Adrenal gland (tissue), 5 donors: Measurements from ENCODE around the gene MTRF1L.

ENCODE experiments used
- CTCF ChIP-seq, 6 experiments: fragments of 450-650 bp in 4 of 6; fragments of 200-600 bp in 2 of 6; sonication (generic) in 1 of 6; IDR thresholded peaks; 1 replicate in 5 of 6; 2 replicates in 1 of 6; pipeline versions ENCODE4 v1.5.1 to v1.8.0; 2016 to 2021; ENCODE audit warnings: antibody characterized with exemption in 6 of 6, mild to moderate bottlenecking in 2 of 6, moderate library complexity in 1 of 6
- POLR2A ChIP-seq, 2 donors: fragments of 450-650 bp; IDR thresholded peaks; one replicate each; pipeline ENCODE4 v1.6.1; 2017; ENCODE audit warnings: antibody characterized with exemption in 2 of 2, mild to moderate bottlenecking in 2 of 2, moderate library complexity in 1 of 2
- donor health status: DM: no; HTN: no; CAD: no.

- TF ChIP-seq CTCF (IDR thresholded peaks at IDR 0.05) = no peak
- no peak for TF ChIP-seq POLR2A (IDR thresholded peaks at IDR 0.05)
Measured at GRCh38 chr6:153051801-153052200, 49.3 kb upstream of the MTRF1L start.
